OCI-LY3 (cell line): ENCODE measurements around the gene SCAMP1.
"Not testable (repeated sequence)": the region's sequence is repeated elsewhere in the genome, so short reads cannot be mapped to it uniquely, and the experiment has no call there.

Experiments used
- H2AFZ ChIP-seq: fragments of 200-600, 300-600 bp; shearing (Covaris generic); 2 replicates; pipeline ENCODE4 v1.6.0; 2014; ENCODE audit warnings: antibody characterized with exemption, low read depth, low read length
- H3K27ac ChIP-seq: fragments of 200-600, 300-600 bp; sonication (generic); 2 replicates; pipeline ENCODE4 v1.5.1; 2014; ENCODE audit warnings: mild to moderate bottlenecking, low read length, moderate library complexity, mixed read lengths
- H3K27me3 ChIP-seq: fragments of 200-600, 300-600 bp; sonication (generic); 2 replicates; pipeline ENCODE4 v1.6.1; 2014; ENCODE audit warnings: low read depth, low read length, mixed read lengths
- H3K36me3 ChIP-seq: fragments of 200-600, 300-600 bp; sonication (generic); replicated peaks from 2 replicates; pipeline ENCODE3; 2014; ENCODE audit warnings: low read depth, low read length, mixed read lengths
- H3K4me1 ChIP-seq: fragments of 300-600, 200-600 bp; sonication (generic); 2 replicates; pipeline ENCODE4 v1.6.1; 2014; ENCODE audit warnings: low read length, mixed read lengths
- H3K4me2 ChIP-seq: fragments of 200-600, 300-600 bp; sonication (generic); 2 replicates; pipeline ENCODE4 v1.6.1; 2014; ENCODE audit warnings: low read length, mixed read lengths
- H3K4me3 ChIP-seq: fragments of 300-600, 200-600 bp; sonication (generic); 2 replicates; pipeline ENCODE4 v1.5.1; 2014; ENCODE audit warnings: antibody characterized with exemption, mild to moderate bottlenecking, low read length, moderate library complexity
- H3K79me2 ChIP-seq: fragments of 300-600, 200-600 bp; shearing (Covaris generic); 2 replicates; pipeline ENCODE4 v1.6.1; 2014; ENCODE audit warnings: mild to moderate bottlenecking, low read length, mixed read lengths
- H3K9ac ChIP-seq: fragments of 300-600, 200-600 bp; shearing (Covaris generic); 2 replicates; pipeline ENCODE4 v1.6.0; 2014; ENCODE audit warnings: mild to moderate bottlenecking, low read length, moderate library complexity
- H3K9me3 ChIP-seq: fragments of 200-600, 300-600 bp; shearing (Covaris generic); 2 replicates; pipeline ENCODE4 v1.6.1; 2014; ENCODE audit warnings: low read length, mixed read lengths; ENCODE audit not compliant: insufficient read depth
- H4K20me1 ChIP-seq: fragments of 200-600, 300-600 bp; sonication (generic); 2 replicates; pipeline ENCODE4 v1.6.1; 2016; ENCODE audit warnings: low read length, mixed read lengths; ENCODE audit not compliant: insufficient read depth
- EZH2phosphoT487 ChIP-seq: fragments of 200-600 bp; shearing (Covaris generic); IDR thresholded peaks from 2 replicates; pipeline ENCODE4 v1.6.1; 2018; ENCODE audit warnings: antibody characterized with exemption, mixed run types, low read depth
- TF ChIP-seq, protein P1 (sequence below): fragments of 200-600, 300-600 bp; sonication (generic); IDR thresholded peaks from 2 replicates; pipeline ENCODE4 v1.5.1; 2014; ENCODE audit warnings: antibody characterized with exemption, low read length, low read depth

Gene SCAMP1

DNA sequence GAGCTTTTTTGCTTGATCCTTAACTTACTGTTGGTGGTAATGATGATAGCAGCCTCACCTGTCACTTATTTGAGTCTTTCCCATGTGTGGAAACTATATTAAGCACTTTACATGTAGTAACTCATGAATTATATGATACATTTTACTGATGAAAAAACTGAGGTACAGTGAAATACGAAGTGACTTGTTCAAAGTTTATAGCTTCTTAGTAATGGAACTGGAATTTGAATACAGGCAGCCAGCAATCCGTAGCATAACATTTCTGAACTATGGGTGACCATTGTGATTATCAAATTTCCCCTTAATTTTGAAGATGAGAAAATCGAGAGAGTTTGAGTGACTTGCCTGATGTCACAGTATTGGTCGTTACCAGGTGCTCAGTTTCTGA lies 17.3 kb downstream of the SCAMP1 start:
- Histone ChIP-seq H3K4me3 (no peak overlapping the region), H3K4me2 (no peak overlapping the region), H4K20me1 (no peaks in the 10 kb centered on the region), H3K9ac (no peak overlapping the region), H2AFZ (no peak overlapping the region), H3K9me3 (no peaks in the 10 kb centered on the region), H3K36me3 (no peaks in the 10 kb centered on the region), H3K27ac (no peak overlapping the region), H3K79me2 (no peaks in the 10 kb centered on the region; the same call in 1 of the 2 replicates), H3K27me3 (no peaks in the 10 kb centered on the region), H3K4me1 (no peaks in the 10 kb centered on the region)
- TF ChIP-seq EZH2phosphoT487 = no peak
- TF ChIP-seq, protein P1, sequence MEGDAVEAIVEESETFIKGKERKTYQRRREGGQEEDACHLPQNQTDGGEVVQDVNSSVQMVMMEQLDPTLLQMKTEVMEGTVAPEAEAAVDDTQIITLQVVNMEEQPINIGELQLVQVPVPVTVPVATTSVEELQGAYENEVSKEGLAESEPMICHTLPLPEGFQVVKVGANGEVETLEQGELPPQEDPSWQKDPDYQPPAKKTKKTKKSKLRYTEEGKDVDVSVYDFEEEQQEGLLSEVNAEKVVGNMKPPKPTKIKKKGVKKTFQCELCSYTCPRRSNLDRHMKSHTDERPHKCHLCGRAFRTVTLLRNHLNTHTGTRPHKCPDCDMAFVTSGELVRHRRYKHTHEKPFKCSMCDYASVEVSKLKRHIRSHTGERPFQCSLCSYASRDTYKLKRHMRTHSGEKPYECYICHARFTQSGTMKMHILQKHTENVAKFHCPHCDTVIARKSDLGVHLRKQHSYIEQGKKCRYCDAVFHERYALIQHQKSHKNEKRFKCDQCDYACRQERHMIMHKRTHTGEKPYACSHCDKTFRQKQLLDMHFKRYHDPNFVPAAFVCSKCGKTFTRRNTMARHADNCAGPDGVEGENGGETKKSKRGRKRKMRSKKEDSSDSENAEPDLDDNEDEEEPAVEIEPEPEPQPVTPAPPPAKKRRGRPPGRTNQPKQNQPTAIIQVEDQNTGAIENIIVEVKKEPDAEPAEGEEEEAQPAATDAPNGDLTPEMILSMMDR = no peak

DNA sequence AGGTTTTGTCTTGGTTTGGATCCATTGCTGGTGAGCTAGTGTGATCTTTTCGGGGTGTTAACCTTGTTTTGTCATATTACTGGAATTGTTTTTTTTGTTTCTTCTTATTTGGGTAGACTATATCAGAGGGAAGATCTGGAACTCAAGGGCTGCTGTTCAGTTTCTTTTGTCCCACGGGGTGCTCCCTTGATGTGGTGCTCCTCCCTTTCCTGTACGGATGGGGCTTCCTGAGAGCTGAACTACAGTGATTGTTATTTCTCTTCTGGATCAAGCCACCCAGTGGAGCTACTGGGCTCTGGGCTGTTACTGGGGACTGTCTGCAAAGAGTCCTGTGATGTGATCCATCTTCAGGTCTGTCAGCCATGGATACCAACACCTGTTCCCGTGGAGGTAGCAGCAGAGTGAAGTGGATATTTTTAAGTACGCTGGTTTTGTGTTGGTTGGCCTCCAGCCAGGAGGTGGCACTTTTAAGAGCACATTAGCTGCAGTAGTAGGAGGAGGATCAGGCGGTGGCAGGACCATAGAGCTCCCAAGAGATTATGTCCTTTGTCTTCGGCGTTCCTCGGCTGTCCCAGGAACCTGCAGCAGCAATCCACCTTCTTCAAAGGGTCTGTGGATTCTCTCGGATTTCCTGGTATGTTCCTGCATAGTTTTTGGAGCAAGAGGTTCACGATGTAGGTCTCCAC lies 27.2 kb downstream of the SCAMP1 start:
- no peaks in the 10 kb centered on the region for H3K4me1 ChIP-seq
- H3K9me3 ChIP-seq = no peaks in the 10 kb centered on the region
- no peaks in the 10 kb centered on the region; the same call in 1 of the 2 replicates for H3K79me2 ChIP-seq
- no peak overlapping the region for H2AFZ ChIP-seq
- no peak overlapping the region for H3K4me2 ChIP-seq
- no peak overlapping the region for H3K4me3 ChIP-seq
- H3K27ac ChIP-seq = no peak overlapping the region
- no peak for TF ChIP-seq EZH2phosphoT487
- TF ChIP-seq, protein P1 = no peak
- H3K9ac ChIP-seq = no peak overlapping the region
- H3K27me3 ChIP-seq = no peaks in the 10 kb centered on the region
- no peaks in the 10 kb centered on the region for H4K20me1 ChIP-seq
- H3K36me3 ChIP-seq = peaks cover 7% of the 10 kb centered on the region

DNA sequence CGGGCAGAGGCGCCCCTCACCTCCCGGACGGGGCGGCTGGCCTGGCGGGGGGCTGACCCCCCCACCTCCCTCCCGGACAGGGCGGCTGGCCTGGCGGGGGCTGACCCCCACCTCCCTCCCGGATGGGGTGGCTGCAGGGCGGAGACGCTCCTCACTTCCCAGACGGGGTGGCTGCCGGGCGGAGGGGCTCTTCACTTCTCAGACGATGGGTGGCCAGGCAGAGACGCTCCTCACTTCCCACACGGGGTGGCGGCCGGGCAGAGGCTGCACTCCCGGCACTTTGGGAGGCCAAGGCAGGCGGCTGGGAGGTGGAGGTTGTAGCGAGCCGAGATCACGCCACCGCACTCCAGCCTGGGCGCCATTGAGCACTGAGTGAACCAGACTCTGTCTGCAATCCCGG lies 30.9 kb downstream of the SCAMP1 start:
- not testable (repeated sequence) for H3K9ac ChIP-seq, H3K4me2 ChIP-seq, H3K4me1 ChIP-seq, H3K79me2 ChIP-seq, H3K27ac ChIP-seq, H3K9me3 ChIP-seq, H3K27me3 ChIP-seq, H4K20me1 ChIP-seq, H3K36me3 ChIP-seq, H3K4me3 ChIP-seq, H2AFZ ChIP-seq

DNA sequence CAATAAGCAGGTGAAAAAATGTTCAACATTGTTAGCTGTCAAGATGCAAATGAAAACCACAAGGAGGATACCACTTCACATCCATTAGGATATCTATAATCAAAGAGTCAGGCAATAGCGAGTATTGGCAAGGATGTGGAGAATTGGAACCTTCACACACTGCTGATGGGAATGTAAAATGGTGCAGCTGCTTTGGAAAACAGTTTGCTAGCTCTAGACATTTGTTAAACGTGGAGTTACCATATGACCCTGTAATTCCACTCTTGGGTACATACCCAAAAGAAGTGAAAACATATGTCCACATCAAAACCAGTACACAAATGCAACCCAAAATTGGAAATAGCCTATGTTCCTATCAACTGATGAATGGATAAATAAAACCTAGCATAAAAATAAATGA lies 37.4 kb downstream of the SCAMP1 start:
- H3K9ac ChIP-seq = no peak overlapping the region
- H3K27me3 ChIP-seq = no peaks in the 10 kb centered on the region
- no peak overlapping the region for H2AFZ ChIP-seq
- H3K36me3 ChIP-seq = no peaks in the 10 kb centered on the region
- H3K9me3 ChIP-seq = no peaks in the 10 kb centered on the region
- H3K4me3 ChIP-seq = no peak overlapping the region
- H3K27ac ChIP-seq = no peak overlapping the region
- no peaks in the 10 kb centered on the region for H4K20me1 ChIP-seq
- H3K79me2 ChIP-seq = no peaks in the 10 kb centered on the region
- TF ChIP-seq, protein P1 = no peak
- TF ChIP-seq EZH2phosphoT487 = no peak
- H3K4me1 ChIP-seq = no peaks in the 10 kb centered on the region
- no peak overlapping the region for H3K4me2 ChIP-seq
